ENCODE results near the gene PANK1. TPM values are rescaled to one million over a fixed set of nuclear protein-coding genes. Genes with fewer than 3 reads are reported as not detected.

PANK1 gene
- total RNA-seq, 2 experiments from 2014 or later: 12.1 to 16.1 TPM

DNA sequence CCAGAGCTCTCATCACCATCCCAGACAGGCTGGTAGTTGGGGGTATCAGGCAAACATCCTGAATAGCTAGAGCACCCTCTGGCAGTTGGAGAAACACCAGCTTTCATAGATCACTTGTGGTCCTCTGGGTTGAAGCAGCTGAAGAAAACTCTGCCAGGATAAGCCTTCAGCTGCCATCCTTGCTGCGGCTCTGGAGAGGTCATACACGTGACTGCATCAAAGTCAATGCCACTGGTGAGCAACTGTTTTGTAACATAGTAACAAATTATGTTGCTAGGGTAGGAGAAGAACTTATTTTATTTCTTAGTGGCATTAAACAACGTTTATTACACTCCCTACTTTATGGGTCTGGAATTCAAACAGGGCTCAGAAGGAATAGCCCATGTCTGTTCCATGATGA lies 19.2 kb upstream of the PANK1 start:
- H3K9me3 ChIP-seq (ENCODE audit: low read length): no peaks in the 10 kb centered on the region
- POLR2A ChIA-PET: interaction anchor here (0.6 to 3.0 kb wide), 3 partner anchors 13 to 1278 kb away, joined by 3 to 9 read pairs (median 7); no protein-coding TSS in a partner anchor

DNA sequence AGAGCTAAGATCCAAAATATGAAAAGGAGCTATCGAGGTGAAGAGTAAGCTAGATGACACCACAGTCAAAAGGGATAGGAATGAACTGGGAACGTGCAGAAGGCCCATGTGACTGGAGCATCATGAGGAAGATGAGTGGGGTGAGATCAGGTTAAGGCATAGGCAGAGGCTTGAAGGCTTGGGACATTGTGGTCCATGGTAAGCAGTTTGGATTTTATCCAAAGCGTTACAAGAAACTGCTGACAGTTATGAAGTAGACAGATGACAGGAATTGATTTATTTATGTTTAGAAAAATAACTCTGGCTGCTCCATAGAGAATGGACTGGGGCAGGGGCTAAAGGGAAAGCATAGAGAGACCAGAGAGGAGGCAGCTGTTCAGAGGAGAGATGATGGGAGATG lies 18.1 kb upstream of the PANK1 start:
- no peak overlapping the region for H3K27ac ChIP-seq (ENCODE audit: low read depth, low read length, poor library complexity, severe bottlenecking)
- no peaks in the 10 kb centered on the region for H3K36me3 ChIP-seq (ENCODE audit: insufficient read depth, low read length)
- ChIA-PET POLR2A (interaction anchor here (1.0 to 3.0 kb wide), 3 partner anchors 12 to 32 kb away, joined by 5 to 9 read pairs (median 7); no protein-coding TSS in a partner anchor), CTCF (ENCODE audit: unreplicated experiment) (no interaction called here)
- DNase-seq (ENCODE audit: low spot score): no peak
- no peaks in the 10 kb centered on the region for H4K20me1 ChIP-seq (ENCODE audit: insufficient read depth, low read length)
- H3K9me3 ChIP-seq (ENCODE audit: low read length): no peaks in the 10 kb centered on the region
- H3K79me2 ChIP-seq (ENCODE audit: insufficient read depth, low read depth, low read length): no peaks in the 10 kb centered on the region
- BruUV-seq (replicated peaks): no TSS peak
- no peak overlapping the region for H3K4me2 ChIP-seq (ENCODE audit: low read length)
- no peak overlapping the region for H2AFZ ChIP-seq (ENCODE audit: low read length)
- no peak overlapping the region for H3K4me3 ChIP-seq (ENCODE audit: low read depth, low read length, poor library complexity, severe bottlenecking)
- TF ChIP-seq EZH2phosphoT487 (IDR thresholded peaks at IDR 0.05; ENCODE audit: borderline replicate concordance, low read depth, low read length) (no peak), CTCF (conservative IDR thresholded peaks at IDR 0.05; ENCODE audit: low read length) (no peak)
- intact Hi-C loops (cut with micrococcal nuclease; ENCODE audit: unreplicated experiment): no loop called here
- H3K4me1 ChIP-seq (ENCODE audit: insufficient read depth, low read length, poor library complexity, severe bottlenecking): no peaks in the 10 kb centered on the region
- no peaks in the 10 kb centered on the region for H3K9me2 ChIP-seq (ENCODE audit: insufficient read depth, low read length)

More for the DNA sequence above, 19.2 kb upstream of the PANK1 start:
- H3K27ac ChIP-seq (ENCODE audit: low read depth, low read length, poor library complexity, severe bottlenecking): no peak overlapping the region
- intact Hi-C loops (cut with micrococcal nuclease; ENCODE audit: unreplicated experiment): no loop called here
- no peaks in the 10 kb centered on the region for H3K9me2 ChIP-seq (ENCODE audit: insufficient read depth, low read length)
- DNase-seq (ENCODE audit: low spot score): no peak
- no peaks in the 10 kb centered on the region for H3K4me1 ChIP-seq (ENCODE audit: insufficient read depth, low read length, poor library complexity, severe bottlenecking)
- H2AFZ ChIP-seq (ENCODE audit: low read length): no peak overlapping the region
- H3K36me3 ChIP-seq (ENCODE audit: insufficient read depth, low read length): no peaks in the 10 kb centered on the region
- no peak overlapping the region for H3K4me3 ChIP-seq (ENCODE audit: low read depth, low read length, poor library complexity, severe bottlenecking)
- CTCF ChIA-PET (ENCODE audit: unreplicated experiment): no interaction called here
- TF ChIP-seq CTCF (conservative IDR thresholded peaks at IDR 0.05; ENCODE audit: low read length): no peak
- TF ChIP-seq EZH2phosphoT487 (IDR thresholded peaks at IDR 0.05; ENCODE audit: borderline replicate concordance, low read depth, low read length): no peak
- BruUV-seq (replicated peaks): no TSS peak
- H3K4me2 ChIP-seq (ENCODE audit: low read length): no peak overlapping the region
- H3K79me2 ChIP-seq (ENCODE audit: insufficient read depth, low read depth, low read length): no peaks in the 10 kb centered on the region
- H4K20me1 ChIP-seq (ENCODE audit: insufficient read depth, low read length): no peaks in the 10 kb centered on the region

DNA sequence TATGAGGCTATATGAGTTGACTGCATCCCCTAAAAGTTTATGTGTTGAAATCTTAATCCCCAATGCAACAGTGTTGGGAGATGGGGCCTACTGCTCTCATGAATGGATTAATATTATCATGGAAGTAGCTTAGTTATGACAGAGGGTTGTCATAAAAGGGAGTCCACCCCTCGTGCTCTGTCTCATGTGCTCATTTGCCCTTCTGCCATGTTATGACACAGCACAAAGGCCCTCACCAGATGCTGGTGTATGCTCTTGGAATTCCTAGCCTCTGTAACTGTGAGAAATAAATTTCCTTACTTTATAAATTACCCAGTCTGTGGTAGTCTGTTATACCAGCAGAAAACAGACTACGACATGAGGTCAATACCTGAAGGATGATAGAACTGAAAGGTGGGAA lies 17.6 kb upstream of the PANK1 start:
- no peaks in the 10 kb centered on the region for H4K20me1 ChIP-seq (ENCODE audit: insufficient read depth, low read length)
- no peaks in the 10 kb centered on the region for H3K79me2 ChIP-seq (ENCODE audit: insufficient read depth, low read depth, low read length)
- H3K9me3 ChIP-seq (ENCODE audit: low read length): no peaks in the 10 kb centered on the region
- CTCF ChIA-PET (ENCODE audit: unreplicated experiment): no interaction called here
- no peaks in the 10 kb centered on the region for H3K36me3 ChIP-seq (ENCODE audit: insufficient read depth, low read length)
- TF ChIP-seq EZH2phosphoT487 (IDR thresholded peaks at IDR 0.05; ENCODE audit: borderline replicate concordance, low read depth, low read length) (no peak), CTCF (conservative IDR thresholded peaks at IDR 0.05; ENCODE audit: low read length) (no peak)
- no peak overlapping the region for H3K27ac ChIP-seq (ENCODE audit: low read depth, low read length, poor library complexity, severe bottlenecking)
- H3K9me2 ChIP-seq (ENCODE audit: insufficient read depth, low read length): no peaks in the 10 kb centered on the region
- H3K4me3 ChIP-seq (ENCODE audit: low read depth, low read length, poor library complexity, severe bottlenecking): no peak overlapping the region
- no peaks in the 10 kb centered on the region for H3K4me1 ChIP-seq (ENCODE audit: insufficient read depth, low read length, poor library complexity, severe bottlenecking)
- H3K4me2 ChIP-seq (ENCODE audit: low read length): no peak overlapping the region
- POLR2A ChIA-PET: interaction anchor here (1.0 to 3.0 kb wide), 3 partner anchors 11 to 32 kb away, joined by 5 to 9 read pairs (median 7); no protein-coding TSS in a partner anchor
- no TSS peak for BruUV-seq (replicated peaks)
- H2AFZ ChIP-seq (ENCODE audit: low read length): no peak overlapping the region
- DNase-seq (ENCODE audit: low spot score): no peak
- intact Hi-C loops (cut with micrococcal nuclease; ENCODE audit: unreplicated experiment): no loop called here
